ENCODE data around the gene APLP1. TPM values are rescaled to one million over a fixed set of nuclear protein-coding genes. Genes with fewer than 3 reads are reported as not detected.
A peak's percentile ranks its signal among the peaks of the same experiment; 100 is the strongest.
"Not testable (repeated sequence)": the region's sequence is repeated elsewhere in the genome, so short reads cannot be mapped to it uniquely, and the experiment has no call there.

The APLP1 gene
- total RNA-seq, 6 experiments from 2014 or later: 0.27 to 1.5 (median 0.37) TPM; not detected in 3

GRCh38 chr19:35908973-35909683, 40.8 kb downstream of the APLP1 start:
- TF ChIP-seq CTCF (IDR thresholded peaks at IDR 0.05): no peak
- peak; percentile 41 for TF ChIP-seq POLR2A (IDR thresholded peaks at IDR 0.05)
- H3K9me3 ChIP-seq: no peaks in the 10 kb centered on the region
- ATAC-seq (peak; percentile 66 to 74 (median 71)), DNase-seq (peak; percentile 72 to 86 (median 75))
- 62% methylated on average over 7 of the region's 10 CpGs for WGBS (ENCODE audit: insufficient coverage, low coverage, low lambda C conversion rate, missing lambda C conversion rate)
- no peaks in the 10 kb centered on the region for H3K27me3 ChIP-seq
- H3K27ac ChIP-seq: peak overlapping the region in 2 of 3 donors; percentile 65 to 74
- H3K36me3 ChIP-seq: no peaks in the 10 kb centered on the region
- intact Hi-C loops (cut with DNase I): no loop called here
- H3K4me1 ChIP-seq: peaks cover 0 to 14% (median 0%) of the 10 kb centered on the region in 4 donors
- no peak overlapping the region for H3K4me3 ChIP-seq

GRCh38 chr19:35909684-35910035, 41.3 kb downstream of the APLP1 start:
- Histone ChIP-seq H3K9me3 (no peaks in the 10 kb centered on the region), H3K4me1 (peaks cover 0 to 14% (median 0%) of the 10 kb centered on the region in 4 donors), H3K36me3 (no peaks in the 10 kb centered on the region), H3K27ac (peak overlapping the region; percentile 36 to 74 (median 65)), H3K4me3 (no peak overlapping the region), H3K27me3 (no peaks in the 10 kb centered on the region)
- DNase-seq (peak in 1 of 3 donors; percentile 61), ATAC-seq (no peak)
- TF ChIP-seq POLR2A (IDR thresholded peaks at IDR 0.05) (peak; percentile 23), CTCF (IDR thresholded peaks at IDR 0.05) (no peak)
- 64% methylated on average over 6 of the region's 6 CpGs for WGBS (ENCODE audit: insufficient coverage, low coverage, low lambda C conversion rate, missing lambda C conversion rate)
- intact Hi-C loops (cut with DNase I): no loop called here

- H3K27ac ChIP-seq: peak overlapping the region in 2 of 3 donors; percentile 65 to 74
Observed at GRCh38 chr19:35910355-35910754, 42.0 kb downstream of the APLP1 start.

GRCh38 chr19:35911173-35911572, 42.8 kb downstream of the APLP1 start:
- no peak overlapping the region for H3K4me3 ChIP-seq
- no peaks in the 10 kb centered on the region for H3K27me3 ChIP-seq
- peaks cover 0 to 14% (median 0%) of the 10 kb centered on the region in 4 donors for H3K4me1 ChIP-seq
- H3K36me3 ChIP-seq: no peaks in the 10 kb centered on the region
- intact Hi-C loops (cut with DNase I): no loop called here
- no peaks in the 10 kb centered on the region for H3K9me3 ChIP-seq
- DNase-seq (no peak), ATAC-seq (no peak)
- 43% methylated on average over 2 of the region's 3 CpGs for WGBS (ENCODE audit: insufficient coverage, low coverage, low lambda C conversion rate, missing lambda C conversion rate)
- no peak for TF ChIP-seq POLR2A (IDR thresholded peaks at IDR 0.05)
- TF ChIP-seq CTCF (IDR thresholded peaks at IDR 0.05): no peak
- H3K27ac ChIP-seq: no peak overlapping the region

More at GRCh38 chr19:35910355-35910754, 42.0 kb downstream of the APLP1 start:
- DNase-seq; H3K27me3 ChIP-seq; H3K36me3 ChIP-seq; H3K4me3 ChIP-seq; intact Hi-C loops (cut with DNase I); H3K9me3 ChIP-seq; ATAC-seq: not testable (repeated sequence)
- WGBS (ENCODE audit: insufficient coverage, low coverage, low lambda C conversion rate, missing lambda C conversion rate): 91% methylated on average over 12 of the region's 14 CpGs
- H3K4me1 ChIP-seq: peaks cover 0 to 14% (median 0%) of the 10 kb centered on the region in 4 donors

GRCh38 chr19:35911790-35912189, 43.4 kb downstream of the APLP1 start:
- peak in 3 of 4 donors; percentile 42 to 72 (median 61) for ATAC-seq
- no peak for TF ChIP-seq POLR2A (IDR thresholded peaks at IDR 0.05)
- no peak for TF ChIP-seq CTCF (IDR thresholded peaks at IDR 0.05)
- WGBS (ENCODE audit: insufficient coverage, low coverage, low lambda C conversion rate, missing lambda C conversion rate): 50% methylated on average over 1 of the region's 5 CpGs

More at GRCh38 chr19:35911790-35912189, 43.4 kb downstream of the APLP1 start:
- DNase-seq: peak; percentile 69 to 85 (median 80)
- no peaks in the 10 kb centered on the region for H3K9me3 ChIP-seq
- H3K36me3 ChIP-seq: no peaks in the 10 kb centered on the region
- H3K27me3 ChIP-seq: no peaks in the 10 kb centered on the region
- intact Hi-C loops (cut with DNase I): no loop called here
- no peak overlapping the region for H3K27ac ChIP-seq
- peaks cover 0 to 8% (median 0%) of the 10 kb centered on the region in 4 donors for H3K4me1 ChIP-seq
- no peak overlapping the region for H3K4me3 ChIP-seq

All from right lobe of liver (tissue), 6 donors.